NCI-H2081 treated with DMSO at 0.1 percent for 48 hours (cell line): ENCODE results near the gene PCDH9.

Experiments used
- DNase-seq: peaks from one replicate; lab custom pipeline; 2025; lab: John Stamatoyannopoulos, UW

Gene PCDH9

GRCh38 chr13:66459143-66459542 lies 771.0 kb downstream of the PCDH9 start:
- no peak for DNase-seq

GRCh38 chr13:66446413-66446812 lies 783.7 kb downstream of the PCDH9 start:
- DNase-seq = no peak

- no peak for DNase-seq
Observed at GRCh38 chr13:66443926-66444325, 786.2 kb downstream of the PCDH9 start.

- DNase-seq = no peak
Observed at GRCh38 chr13:66440938-66441337, 789.2 kb downstream of the PCDH9 start.

- DNase-seq = no peak
Observed at GRCh38 chr13:66430728-66431127, 799.4 kb downstream of the PCDH9 start.

GRCh38 chr13:66430269-66430668 lies 799.9 kb downstream of the PCDH9 start:
- no peak for DNase-seq

GRCh38 chr13:66429156-66429555 lies 801.0 kb downstream of the PCDH9 start:
- no peak for DNase-seq

- DNase-seq = no peak
Observed at GRCh38 chr13:66427458-66427861, 802.7 kb downstream of the PCDH9 start.

- no peak for DNase-seq
Observed at GRCh38 chr13:66425741-66426140, 804.4 kb downstream of the PCDH9 start.

GRCh38 chr13:66424422-66424821 lies 805.7 kb downstream of the PCDH9 start:
- DNase-seq = no peak

- DNase-seq = no peak
Observed at GRCh38 chr13:66415444-66415843, 814.7 kb downstream of the PCDH9 start.

- DNase-seq = no peak
Observed at GRCh38 chr13:66414066-66414800, 815.9 kb downstream of the PCDH9 start.

GRCh38 chr13:66410314-66410713 lies 819.8 kb downstream of the PCDH9 start:
- no peak for DNase-seq

- no peak for DNase-seq
Observed at GRCh38 chr13:66409542-66409941, 820.6 kb downstream of the PCDH9 start.

- no peak for DNase-seq
Observed at GRCh38 chr13:66407128-66407527, 823.0 kb downstream of the PCDH9 start.

GRCh38 chr13:66405908-66406802 lies 824.0 kb downstream of the PCDH9 start:
- no peak for DNase-seq

- no peak for DNase-seq
Observed at GRCh38 chr13:66402546-66402945, 827.6 kb downstream of the PCDH9 start.

- no peak for DNase-seq
Observed at GRCh38 chr13:66402066-66402465, 828.1 kb downstream of the PCDH9 start.

- no peak for DNase-seq
Observed at GRCh38 chr13:66400292-66400691, 829.8 kb downstream of the PCDH9 start.

GRCh38 chr13:66399873-66400272 lies 830.3 kb downstream of the PCDH9 start:
- no peak for DNase-seq

GRCh38 chr13:66397133-66397532 lies 833.0 kb downstream of the PCDH9 start:
- DNase-seq = no peak

- no peak for DNase-seq
Observed at GRCh38 chr13:66391322-66391721, 838.8 kb downstream of the PCDH9 start.

- DNase-seq = no peak
Observed at GRCh38 chr13:66378894-66379293, 851.2 kb downstream of the PCDH9 start.
